ENCODE results near the gene TRIM34.
"Not testable (repeated sequence)": the region's sequence is repeated elsewhere in the genome, so short reads cannot be mapped to it uniquely, and the experiment has no call there.

TRIM34 gene

DNA sequence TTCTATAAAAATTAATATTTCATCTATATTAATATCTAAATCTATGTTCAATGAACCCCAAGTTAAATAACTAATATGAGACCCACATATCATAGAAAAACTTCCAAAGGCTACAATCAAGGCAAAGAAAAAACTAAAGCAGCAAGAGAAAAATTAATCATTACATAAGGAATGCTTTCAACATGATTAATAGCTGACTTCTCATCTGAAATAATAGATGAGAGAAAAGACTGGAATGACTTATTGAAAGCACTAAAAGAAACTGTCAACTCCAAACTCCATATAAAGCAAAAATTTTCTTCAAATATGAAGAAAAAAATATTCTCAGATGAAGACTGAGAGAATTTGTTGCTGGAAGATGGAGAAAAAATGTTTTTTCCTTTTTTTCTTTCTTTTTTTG lies 47.0 kb downstream of the TRIM34 start:
- no peak for TF ChIP-seq JUND (IDR thresholded peaks at IDR 0.05; ENCODE audit: low read depth)
- in situ Hi-C loops (cut with HindIII; ENCODE audit: low pct_unique_long_range_greater_than_20kb, low sequenced_read_pairs): no loop called here

DNA sequence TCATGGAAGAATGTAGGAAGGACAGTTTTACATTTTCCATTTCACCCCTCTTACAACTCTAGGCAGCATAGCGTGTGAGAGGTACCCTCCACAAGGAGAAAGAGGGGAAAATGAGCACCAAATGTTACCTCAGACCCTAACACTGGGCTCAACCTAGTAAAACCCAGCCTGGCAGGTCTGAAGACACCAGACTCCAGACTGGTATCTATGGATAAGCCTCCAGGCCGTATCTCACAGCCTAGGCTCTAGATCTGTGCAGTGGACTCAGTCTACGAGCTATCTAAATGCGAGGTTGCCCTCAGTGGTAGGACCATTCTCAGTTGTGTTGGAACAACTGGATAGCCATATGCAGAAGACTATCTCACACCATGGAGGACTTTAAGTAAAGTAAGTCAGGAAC lies 49.6 kb downstream of the TRIM34 start:
- in situ Hi-C loops (cut with HindIII; ENCODE audit: low pct_unique_long_range_greater_than_20kb, low sequenced_read_pairs): no loop called here
- no peak for DNase-seq (ENCODE audit: low read depth in 1 of 2, low spot score in 1 of 2)
- TF ChIP-seq JUND (IDR thresholded peaks at IDR 0.05; ENCODE audit: low read depth): no peak

More for the DNA sequence above, 47.0 kb downstream of the TRIM34 start:
- no peak for DNase-seq (ENCODE audit: low read depth in 1 of 2, low spot score in 1 of 2)

DNA sequence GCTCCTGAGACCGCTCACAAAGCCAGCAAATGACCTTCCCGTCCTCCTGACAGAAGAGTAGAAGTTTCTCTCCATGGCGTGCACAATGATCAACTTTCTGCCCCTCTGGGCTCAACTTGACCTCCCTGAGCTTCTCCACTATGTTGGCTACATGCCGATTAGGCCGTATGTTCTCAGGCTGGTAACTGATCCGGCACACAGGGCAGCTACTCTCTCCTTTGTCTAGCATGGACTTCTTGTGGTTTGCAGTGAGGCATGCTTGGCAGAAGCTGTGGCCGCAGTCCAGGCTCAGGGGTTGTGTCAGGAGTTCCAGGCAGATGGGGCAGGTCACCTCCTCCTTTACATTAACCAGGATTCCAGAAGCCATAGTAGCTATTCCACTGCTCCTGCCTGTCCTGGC lies 55.0 kb downstream of the TRIM34 start:
- in situ Hi-C loops (cut with HindIII; ENCODE audit: low pct_unique_long_range_greater_than_20kb, low sequenced_read_pairs): no loop called here
- TF ChIP-seq JUND (IDR thresholded peaks at IDR 0.05; ENCODE audit: low read depth): no peak
- DNase-seq (ENCODE audit: low read depth in 1 of 2, low spot score in 1 of 2): no peak

DNA sequence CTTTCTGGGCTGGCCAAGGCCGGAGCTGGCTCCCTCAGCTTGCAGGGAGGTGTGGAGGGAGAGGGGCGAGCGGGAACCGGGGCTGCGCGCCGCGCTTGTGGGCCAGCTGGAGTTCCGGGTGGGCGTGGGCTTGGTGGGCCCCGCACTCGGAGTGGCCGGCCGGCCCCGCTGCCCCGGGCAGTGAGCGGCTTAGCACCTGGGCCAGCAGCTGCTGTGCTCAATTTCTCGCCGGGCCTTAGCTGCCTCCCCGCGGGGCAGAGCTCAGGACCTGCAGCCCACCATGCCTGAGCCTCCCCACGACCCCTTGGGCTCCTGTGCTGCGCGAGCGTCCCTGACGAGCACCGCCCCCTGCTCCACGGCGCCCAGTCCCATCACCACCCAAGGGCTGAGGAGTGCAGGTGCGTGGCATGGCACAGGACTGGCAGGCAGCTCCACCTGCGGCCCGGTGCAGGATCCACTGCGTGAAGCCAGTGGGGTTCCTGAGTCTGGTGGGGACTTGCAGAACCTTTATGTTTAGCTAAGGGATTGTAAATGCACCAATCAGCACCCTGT lies 58.2 kb downstream of the TRIM34 start:
- DNase-seq (ENCODE audit: low read depth in 1 of 2, low spot score in 1 of 2); in situ Hi-C loops (cut with HindIII; ENCODE audit: low pct_unique_long_range_greater_than_20kb, low sequenced_read_pairs): not testable (repeated sequence)

DNA sequence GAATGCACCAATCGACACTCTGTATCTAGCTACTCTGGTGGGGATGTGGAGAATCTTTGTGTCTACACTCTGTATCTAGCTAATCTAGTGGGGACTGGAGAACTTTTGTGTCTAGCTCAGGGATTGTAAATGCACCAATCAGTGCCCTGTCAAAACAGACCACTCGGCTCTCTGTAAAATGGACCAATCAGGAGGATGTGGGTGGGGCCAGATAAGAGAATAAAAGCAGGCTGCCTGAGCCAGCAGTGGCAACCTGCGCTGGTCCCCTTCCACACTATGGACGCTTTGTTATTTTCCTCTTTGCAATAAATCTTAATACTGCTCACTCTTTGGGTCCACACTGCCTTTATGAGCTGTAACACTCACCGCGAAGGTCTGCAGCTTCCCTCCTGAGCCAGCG lies 58.8 kb downstream of the TRIM34 start:
- DNase-seq (ENCODE audit: low read depth in 1 of 2, low spot score in 1 of 2); in situ Hi-C loops (cut with HindIII; ENCODE audit: low pct_unique_long_range_greater_than_20kb, low sequenced_read_pairs): not testable (repeated sequence)

DNA sequence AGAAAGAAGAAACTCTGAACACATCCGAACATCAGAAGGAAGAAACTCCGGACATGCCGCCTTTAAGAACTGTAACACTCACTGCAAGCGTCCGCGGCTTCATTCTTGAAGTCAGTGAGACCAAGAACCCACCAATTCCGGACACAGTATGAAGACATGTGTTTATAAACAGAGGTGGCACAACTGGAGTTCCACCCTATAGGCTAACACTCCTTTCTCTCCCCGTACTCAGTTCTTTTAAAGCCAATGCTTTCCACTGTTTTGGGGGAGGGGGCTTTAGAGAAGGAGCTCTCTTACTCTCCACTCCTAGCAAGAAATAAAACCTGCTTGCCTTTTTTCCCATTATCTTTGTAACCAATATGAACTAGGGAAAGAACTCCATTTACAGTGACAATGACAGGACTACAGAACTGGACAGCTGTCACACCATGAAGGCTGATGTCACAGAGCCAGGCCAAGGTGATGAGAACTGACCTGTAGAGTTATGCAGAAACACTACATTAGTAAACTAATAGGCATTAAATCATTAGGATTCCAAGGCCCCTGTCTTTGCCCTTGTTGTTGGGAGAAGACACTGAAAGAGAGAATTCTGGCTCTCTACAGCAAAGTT lies 59.3 kb downstream of the TRIM34 start:
- in situ Hi-C loops (cut with HindIII; ENCODE audit: low pct_unique_long_range_greater_than_20kb, low sequenced_read_pairs): no loop called here
- TF ChIP-seq JUND (IDR thresholded peaks at IDR 0.05; ENCODE audit: low read depth): no peak
- no peak for DNase-seq (ENCODE audit: low read depth in 1 of 2, low spot score in 1 of 2)

DNA sequence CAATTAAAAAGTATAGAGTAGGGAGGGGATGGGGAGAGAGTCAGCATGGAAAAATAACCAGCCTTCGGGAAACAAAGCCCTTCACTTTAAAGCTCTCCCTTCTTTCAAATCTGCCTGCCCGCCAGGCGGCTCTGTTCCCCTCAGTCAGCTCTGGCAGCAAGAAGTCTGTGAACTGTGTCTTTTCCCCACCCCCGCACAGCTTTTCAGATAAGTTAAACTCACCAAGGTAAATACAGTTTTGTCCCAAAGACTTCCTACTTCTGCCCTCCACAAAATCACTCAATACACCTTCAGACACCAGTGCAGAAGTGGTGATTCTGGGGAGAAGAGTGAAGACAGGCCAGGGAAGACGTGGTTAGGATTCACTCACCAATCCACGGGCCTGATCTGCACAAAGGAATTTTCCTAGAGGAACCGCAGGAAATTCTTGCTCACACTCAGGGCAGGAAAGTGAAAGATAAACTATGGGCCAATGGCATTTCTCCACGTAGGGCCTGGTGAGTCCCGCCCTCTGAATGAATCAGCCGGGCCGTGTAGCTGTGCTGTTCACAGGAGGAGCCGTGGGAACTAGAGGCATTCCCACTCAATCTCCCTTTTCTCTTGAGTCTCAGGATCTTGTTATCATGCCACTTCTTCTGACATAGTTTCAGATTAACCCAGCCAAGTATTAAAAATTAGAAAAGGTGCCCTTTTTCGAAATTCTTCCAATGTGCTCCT lies 60.0 kb downstream of the TRIM34 start, which contains the start of gene TRIM5:
Gene TRIM5 (minus strand): TSS at position 429 of the 717 bp plus-strand sequence. CDS start 4,897 bp downstream, outside the sequence.
- no peak for TF ChIP-seq JUND (IDR thresholded peaks at IDR 0.05; ENCODE audit: low read depth)
- peak; percentile 83 to 86 for DNase-seq (ENCODE audit: low read depth in 1 of 2, low spot score in 1 of 2)
- in situ Hi-C loops (cut with HindIII; ENCODE audit: low pct_unique_long_range_greater_than_20kb, low sequenced_read_pairs): no loop called here

DNA sequence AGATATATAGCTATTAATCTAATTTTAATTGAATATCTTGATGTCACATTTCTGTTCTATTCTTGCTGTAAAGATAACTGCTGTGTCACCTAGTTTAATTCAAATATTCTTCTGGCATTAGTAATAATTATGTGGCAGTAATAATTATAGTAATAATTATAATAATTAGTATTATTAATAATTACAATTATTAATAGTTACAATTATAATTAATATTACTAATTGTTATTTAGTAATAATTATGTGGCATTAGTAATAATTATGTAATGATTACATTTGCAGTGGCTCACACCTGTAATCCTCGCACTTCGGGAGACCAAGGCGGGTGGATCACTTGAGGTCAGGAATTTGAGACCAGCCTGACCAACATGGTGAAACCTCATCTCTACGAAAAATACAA lies 61.6 kb downstream of the TRIM34 start:
- TF ChIP-seq JUND (IDR thresholded peaks at IDR 0.05; ENCODE audit: low read depth): no peak
- in situ Hi-C loops (cut with HindIII; ENCODE audit: low pct_unique_long_range_greater_than_20kb, low sequenced_read_pairs): no loop called here
- DNase-seq (ENCODE audit: low read depth in 1 of 2, low spot score in 1 of 2): no peak

DNA sequence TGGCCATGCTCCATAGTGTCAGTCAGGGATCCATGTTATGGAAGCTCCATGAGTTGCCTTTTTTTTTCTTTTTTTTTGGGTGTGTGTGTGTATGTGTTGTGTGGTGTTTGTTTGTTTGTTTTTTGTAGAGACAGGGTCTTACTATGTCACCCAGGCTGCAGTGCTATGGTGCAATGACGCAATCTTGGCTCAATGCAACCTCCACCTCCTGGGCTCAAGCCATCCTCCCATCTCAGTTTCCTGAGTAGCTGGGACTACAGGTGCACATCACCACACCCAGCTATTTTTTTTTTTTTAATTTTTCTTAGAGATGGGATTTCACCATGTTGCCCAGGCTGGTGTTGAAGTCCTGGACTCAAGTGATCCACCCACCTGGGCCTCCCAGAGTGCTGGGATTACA lies 63.7 kb downstream of the TRIM34 start:
- no peak for TF ChIP-seq JUND (IDR thresholded peaks at IDR 0.05; ENCODE audit: low read depth)
- DNase-seq (ENCODE audit: low read depth in 1 of 2, low spot score in 1 of 2): no peak
- in situ Hi-C loops (cut with HindIII; ENCODE audit: low pct_unique_long_range_greater_than_20kb, low sequenced_read_pairs): no loop called here

DNA sequence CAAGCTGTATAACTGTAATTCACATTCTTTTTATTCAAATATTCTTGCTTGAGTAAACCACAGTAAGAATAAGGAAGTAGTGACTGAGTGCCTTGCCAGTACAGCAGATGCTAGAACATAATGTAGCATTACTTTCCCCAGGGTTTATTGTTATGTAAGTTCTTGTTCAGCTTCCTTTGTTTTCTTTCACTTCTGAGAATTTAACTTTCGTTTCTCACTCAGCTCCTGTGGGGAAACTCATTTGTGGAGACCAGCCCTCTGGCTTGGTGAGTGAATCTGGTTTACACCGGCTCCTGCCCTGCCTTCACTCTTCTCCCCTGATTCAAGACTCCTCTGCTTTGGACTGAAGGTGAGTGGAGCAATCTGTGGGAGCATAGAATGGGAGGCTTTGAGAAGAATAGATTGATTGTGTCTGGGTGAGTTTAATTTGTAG lies 64.8 kb downstream of the TRIM34 start, which contains the start of gene TRIM22:
Gene TRIM22 (plus strand): TSS at position 240 of the 433 bp plus-strand sequence. CDS start 6,443 bp downstream, outside the sequence.
- TF ChIP-seq JUND (IDR thresholded peaks at IDR 0.05; ENCODE audit: low read depth): no peak
- no peak for DNase-seq (ENCODE audit: low read depth in 1 of 2, low spot score in 1 of 2)
- in situ Hi-C loops (cut with HindIII; ENCODE audit: low pct_unique_long_range_greater_than_20kb, low sequenced_read_pairs): no loop called here

DNA sequence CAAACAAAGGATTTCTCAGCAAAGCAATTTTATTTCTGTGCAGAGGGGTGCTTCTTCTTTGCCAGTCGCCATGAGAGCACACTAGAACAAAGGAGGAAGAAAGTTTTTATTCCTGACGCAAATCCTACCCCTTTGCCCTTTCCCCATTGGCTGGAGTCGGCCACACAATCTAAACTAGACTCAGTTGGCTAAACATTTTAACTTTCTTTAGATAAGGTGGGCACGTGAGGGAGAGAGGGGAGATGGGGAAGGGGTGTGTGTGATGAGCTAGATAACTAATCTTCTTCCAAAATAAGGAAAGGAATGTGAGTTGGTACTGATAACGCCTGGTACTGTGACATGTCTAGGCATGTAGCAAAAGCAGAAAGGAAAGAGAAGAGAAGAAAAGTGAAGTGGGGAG lies 65.4 kb downstream of the TRIM34 start:
- DNase-seq (ENCODE audit: low read depth in 1 of 2, low spot score in 1 of 2): no peak
- in situ Hi-C loops (cut with HindIII; ENCODE audit: low pct_unique_long_range_greater_than_20kb, low sequenced_read_pairs): no loop called here

DNA sequence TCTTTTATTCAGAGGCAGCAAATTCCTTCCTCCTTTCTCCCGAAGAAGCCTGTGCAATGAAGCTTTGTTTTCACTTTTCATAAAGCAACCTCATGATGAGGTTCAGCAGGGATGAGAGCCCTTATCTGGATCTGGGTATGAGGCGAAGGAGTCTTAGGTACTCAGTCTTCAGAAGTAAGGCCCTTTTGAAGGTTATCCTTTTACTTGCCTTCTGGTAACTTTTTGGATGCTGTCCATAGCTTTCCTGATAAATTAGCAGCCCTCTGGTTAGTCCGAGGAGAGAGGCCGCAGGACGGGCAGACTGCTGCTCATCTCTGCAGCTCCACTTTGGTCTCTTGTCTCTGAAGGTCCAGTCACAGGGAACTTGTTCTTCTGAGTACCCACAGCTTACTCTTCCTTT lies 65.9 kb downstream of the TRIM34 start:
- no peak for DNase-seq (ENCODE audit: low read depth in 1 of 2, low spot score in 1 of 2)
- in situ Hi-C loops (cut with HindIII; ENCODE audit: low pct_unique_long_range_greater_than_20kb, low sequenced_read_pairs): no loop called here
- no peak for TF ChIP-seq JUND (IDR thresholded peaks at IDR 0.05; ENCODE audit: low read depth)

More for the DNA sequence above, 65.4 kb downstream of the TRIM34 start:
- TF ChIP-seq JUND (IDR thresholded peaks at IDR 0.05; ENCODE audit: low read depth): no peak

DNA sequence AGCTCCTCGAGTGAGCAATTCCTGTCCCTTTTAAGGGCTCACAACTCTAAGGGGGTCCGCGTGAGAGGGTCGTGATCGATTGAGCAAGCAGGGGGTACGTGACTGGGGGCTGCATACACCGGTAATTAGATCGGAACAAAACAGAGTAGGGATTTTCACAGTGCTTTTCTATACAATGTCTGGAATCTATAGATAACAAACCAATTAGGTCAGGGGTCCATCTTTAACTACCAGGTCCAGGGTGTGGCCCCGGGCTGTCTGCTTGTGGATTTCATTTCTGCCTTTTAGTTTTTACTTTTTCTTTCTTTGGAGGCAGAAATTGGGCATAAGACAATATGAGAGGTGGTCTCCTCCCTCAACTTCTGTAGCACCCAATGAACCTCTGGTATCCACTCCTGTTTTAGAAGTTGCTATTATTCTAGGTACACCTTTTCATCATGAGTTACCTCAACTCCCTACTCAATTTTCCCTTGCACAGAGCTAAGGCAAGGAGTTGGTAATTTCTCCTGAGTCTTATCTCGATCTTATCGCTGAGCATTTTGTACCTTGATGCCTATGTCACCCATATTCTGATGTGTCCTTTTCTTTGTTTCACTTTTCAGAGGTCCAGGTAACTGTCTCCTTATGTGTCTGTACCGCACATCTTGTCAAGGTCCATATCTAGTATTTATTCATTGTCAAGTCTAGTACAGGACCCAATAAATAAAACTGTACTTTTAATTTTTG lies 66.6 kb downstream of the TRIM34 start:
- in situ Hi-C loops (cut with HindIII; ENCODE audit: low pct_unique_long_range_greater_than_20kb, low sequenced_read_pairs): not testable (repeated sequence)

More for the DNA sequence above, 66.6 kb downstream of the TRIM34 start:
- DNase-seq (ENCODE audit: low read depth in 1 of 2, low spot score in 1 of 2): not testable (repeated sequence)
